Skeletal muscle satellite cell (primary cell): Measurements from ENCODE around the gene PGC. TPM values are rescaled to one million over a fixed set of nuclear protein-coding genes. Genes with fewer than 3 reads are reported as not detected.

Experiments
- small RNA-seq: library from RNA; depleted of rRNA; stranded (forward); fragments of <200 nt; gene quantifications from one replicate; pipeline ENCODE3, GENCODE V24; 2012

The PGC gene

Small RNA genes lying within 50 kb of the gene (small RNA-seq; reads per million reads assigned to genes)
- gene AL365205.2, result not detected
- not detected for gene AL365205.3
